GM23338 (cell line): ENCODE data around the gene KCNK5. TPM values are rescaled to one million over a fixed set of nuclear protein-coding genes. Genes with fewer than 3 reads are reported as not detected.

Experiments used
- ATAC-seq: fragments of 200-7000 bp; cut with Tn5 transposase; 3 replicates; pipeline ENCODE4 v1.9.1; 2020
- DNase-seq: peaks from one replicate; pipeline ENCODE4 v3.0.0-alpha.2; 2015; ENCODE audit warnings: low spot score
- H2AFZ ChIP-seq: fragments of 200-600 bp; sonication (generic); 2 replicates; pipeline ENCODE4 v1.8.0; 2016; ENCODE audit warnings: antibody characterized with exemption, mild to moderate bottlenecking, moderate library complexity
- H3F3A ChIP-seq: fragments of 200-600 bp; sonication (generic); replicated peaks from 2 replicates; pipeline ENCODE4 v1.8.0; 2017; ENCODE audit warnings: antibody characterized with exemption, mixed run types, low read depth
- H3K27ac ChIP-seq: fragments of 200-600 bp; sonication (generic); 2 replicates; pipeline ENCODE4 v1.6.1; 2016; ENCODE audit warnings: low read depth
- H3K27me3 ChIP-seq: fragments of 200-600 bp; sonication (generic); 2 replicates; pipeline ENCODE4 v1.8.0; 2016; ENCODE audit warnings: mild to moderate bottlenecking, mixed run types, moderate library complexity; ENCODE audit not compliant: insufficient read depth
- H3K36me3 ChIP-seq: fragments of 200-600 bp; sonication (generic); 2 replicates; pipeline ENCODE4 v1.8.0; 2016; ENCODE audit warnings: mild to moderate bottlenecking; ENCODE audit not compliant: insufficient read depth
- H3K4me1 ChIP-seq: fragments of 200-600 bp; sonication (generic); 2 replicates; pipeline ENCODE4 v1.8.0; 2016; ENCODE audit warnings: mild to moderate bottlenecking, moderate library complexity; ENCODE audit not compliant: insufficient read depth
- H3K4me2 ChIP-seq: fragments of 200-600 bp; sonication (generic); 2 replicates; pipeline ENCODE4 v1.7.1; 2017; ENCODE audit warnings: mixed run types
- H3K4me3 ChIP-seq: fragments of 200-600 bp; sonication (generic); 2 replicates; pipeline ENCODE4 v1.6.1; 2016; ENCODE audit warnings: mixed run types
- H3K79me2 ChIP-seq: fragments of 200-600 bp; sonication (generic); replicated peaks from 2 replicates; pipeline ENCODE4 v1.8.0; 2017; ENCODE audit warnings: mild to moderate bottlenecking; ENCODE audit not compliant: insufficient read depth
- H3K9me2 ChIP-seq: fragments of 200-600 bp; sonication (generic); 2 replicates; pipeline ENCODE4 v1.8.0; 2017; ENCODE audit not compliant: insufficient read depth
- H4K20me1 ChIP-seq: fragments of 200-600 bp; sonication (generic); replicated peaks from 2 replicates; pipeline ENCODE4 v1.8.0; 2017; ENCODE audit warnings: mild to moderate bottlenecking; ENCODE audit not compliant: insufficient read depth
- H3K27ac Mint-ChIP-seq: 2 replicates; pipeline ENCODE4 v1.8.0; 2020; ENCODE audit warnings: inconsistent platforms, mild to moderate bottlenecking, moderate library complexity, mixed read lengths
- H3K27me3 Mint-ChIP-seq: 3 replicates; pipeline ENCODE4 v1.8.0; 2022; ENCODE audit warnings: low read depth, mild to moderate bottlenecking, moderate library complexity, mixed read lengths, inconsistent platforms; ENCODE audit not compliant: insufficient read depth, poor library complexity
- H3K36me3 Mint-ChIP-seq: 3 replicates; pipeline ENCODE4 v1.8.0; 2021; ENCODE audit warnings: low read depth, mild to moderate bottlenecking, inconsistent platforms, moderate library complexity, mixed read lengths
- H3K4me1 Mint-ChIP-seq: 3 replicates; pipeline ENCODE4 v1.8.0; 2020; ENCODE audit warnings: mild to moderate bottlenecking, inconsistent platforms, mixed read lengths
- H3K4me3 Mint-ChIP-seq: 3 replicates; pipeline ENCODE4 v1.8.0; 2021; ENCODE audit warnings: moderate library complexity, mild to moderate bottlenecking, inconsistent platforms, mixed read lengths
- H3K9me3 Mint-ChIP-seq: 3 replicates; pipeline ENCODE4 v1.8.0; 2020; ENCODE audit warnings: moderate library complexity, mild to moderate bottlenecking, inconsistent platforms, mixed read lengths
- ETS1 ChIP-seq: IDR thresholded peaks from 2 replicates; pipeline ENCODE4 v1.6.1; 2016; ENCODE audit warnings: antibody characterized with exemption
- NANOG ChIP-seq: IDR thresholded peaks from 2 replicates; pipeline ENCODE4 v1.6.1; 2016; ENCODE audit warnings: antibody characterized with exemption, borderline replicate concordance
- POLR2AphosphoS5 ChIP-seq: IDR thresholded peaks from 2 replicates; pipeline ENCODE4 v1.6.1; 2016; ENCODE audit warnings: antibody characterized with exemption, low read depth
- REST ChIP-seq: IDR thresholded peaks from one replicate; pipeline ENCODE4 v1.6.1; 2018; ENCODE audit warnings: antibody characterized with exemption; ENCODE audit not compliant: unreplicated experiment
- ZNF331 ChIP-seq: fragments of 250-450 bp; sonication (Bioruptor Pico); IDR thresholded peaks from 2 replicates; pipeline ENCODE4 v1.5.0; 2020; ENCODE audit warnings: low read depth, mild to moderate bottlenecking, moderate library complexity
- ZNF462 ChIP-seq: fragments of 250-450 bp; sonication (Bioruptor Pico); IDR thresholded peaks from 2 replicates; pipeline ENCODE4 v1.5.0; 2020; ENCODE audit warnings: mild to moderate bottlenecking, moderate library complexity
- polyA plus RNA-seq: library from polyadenylated mRNA; unstranded; fragments of >200 nt; fragmentation: Nextera tagmentation; extraction: Ambion mirVana; gene quantifications from 2 replicates; pipeline ENCODE4 v1.2.1, GENCODE V29; 2016
- total RNA-seq: library from RNA; depleted of rRNA; stranded (reverse); fragments of >200 nt; shearing (Covaris generic); gene quantifications from 2 replicates; pipeline ENCODE4 v1.2.3, GENCODE V29; 2014

KCNK5 gene
- total and polyA plus RNA-seq, 2 experiments from 2014 or later = 9.5 to 57.4 TPM

DNA sequence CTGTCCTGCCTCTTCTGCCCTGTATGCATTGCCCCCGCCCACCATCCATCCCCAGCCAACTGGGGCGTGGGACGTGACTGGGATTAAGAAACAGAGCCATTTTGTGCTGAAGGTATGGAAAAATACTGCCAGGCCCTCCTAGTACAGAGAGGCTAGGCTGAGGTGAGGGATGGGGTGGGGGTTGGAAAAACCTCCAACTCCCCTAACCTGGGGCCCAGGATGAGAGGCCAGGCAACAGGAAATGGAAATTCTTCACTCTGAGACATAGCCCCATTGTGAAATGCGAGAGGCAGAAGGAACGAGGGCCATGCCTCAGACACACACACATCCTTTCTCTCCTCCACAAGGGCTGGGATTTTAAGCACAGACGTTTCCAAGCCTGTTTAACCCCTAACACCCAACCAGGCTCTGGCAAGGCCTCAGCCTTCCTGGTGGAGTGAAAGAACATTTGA is 19.9 kb downstream of the KCNK5 start:
- Mint-ChIP-seq H3K27ac (peak overlapping the region; percentile 64; the same call in 1 of the 2 replicates), H3K4me1 (peaks cover 78% of the 10 kb centered on the region), H3K9me3 (no peaks in the 10 kb centered on the region), H3K36me3 (peaks cover 19% of the 10 kb centered on the region), H3K27me3 (peaks cover 6% of the 10 kb centered on the region), H3K4me3 (peak overlapping the region; percentile 31; the same call in 1 of the 3 replicates)
- ATAC-seq = peak; percentile 4; the same call in 1 of the 3 replicates
- peaks cover 43% of the 10 kb centered on the region for H4K20me1 ChIP-seq
- no peaks in the 10 kb centered on the region for H3K36me3 ChIP-seq
- H3K27me3 ChIP-seq = no peaks in the 10 kb centered on the region
- TF ChIP-seq ZNF462 (CRISPR knock-in tag) (no peak), ETS1 (0 out of 2 replicates have a peak, but pooled peaks have one; percentile 27)
- peak overlapping the region; percentile 87 for H3K27ac ChIP-seq
- H3K4me3 ChIP-seq = peak overlapping the region; percentile 12; the same call in 1 of the 2 replicates
- H3K79me2 ChIP-seq = peaks cover 99% of the 10 kb centered on the region
- DNase-seq = peak; percentile 59
- H3K4me1 ChIP-seq = peaks cover 67% of the 10 kb centered on the region
- H3F3A ChIP-seq = peaks cover 19% of the 10 kb centered on the region; the same call in 1 of the 2 replicates
- peak overlapping the region; percentile 54 for H3K4me2 ChIP-seq
- H3K9me2 ChIP-seq = no peaks in the 10 kb centered on the region
- no peak overlapping the region for H2AFZ ChIP-seq

DNA sequence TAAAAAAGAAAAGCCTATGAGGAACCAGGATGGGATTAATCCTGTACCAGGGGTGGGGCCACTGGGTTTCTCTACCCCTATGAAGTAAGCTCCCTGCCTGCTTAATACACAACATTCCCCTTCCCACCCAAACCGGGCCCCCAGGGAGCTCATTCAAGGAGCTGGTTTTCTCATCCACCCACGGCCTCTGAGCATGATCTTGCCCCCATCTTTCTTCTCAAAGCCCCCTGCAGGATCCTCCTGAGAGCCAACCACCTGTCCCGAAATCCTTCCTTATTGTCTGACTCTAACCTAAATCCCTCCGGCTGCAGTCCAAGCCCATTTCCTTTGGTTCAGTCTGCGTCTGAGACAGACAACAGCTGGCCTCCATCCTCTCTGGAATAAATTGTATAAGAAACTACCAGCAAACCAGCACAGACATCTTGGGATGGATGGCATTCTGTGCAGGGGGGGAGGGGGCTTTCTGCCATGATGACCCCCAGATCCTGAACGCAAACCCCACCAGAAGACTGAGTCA is 21.0 kb downstream of the KCNK5 start:
- ATAC-seq (no peak), DNase-seq (no peak)
- Histone ChIP-seq H3K9me2 (no peaks in the 10 kb centered on the region), H3K36me3 (no peaks in the 10 kb centered on the region), H3K27ac (peak overlapping the region; percentile 69; the same call in 1 of the 2 replicates), H3K4me1 (peaks cover 78% of the 10 kb centered on the region), H3F3A (peaks cover 19% of the 10 kb centered on the region; the same call in 1 of the 2 replicates), H3K79me2 (peaks cover 99% of the 10 kb centered on the region), H2AFZ (no peak overlapping the region), H3K4me3 (no peak overlapping the region), H3K27me3 (no peaks in the 10 kb centered on the region), H3K4me2 (peak overlapping the region; percentile 54), H4K20me1 (peaks cover 41% of the 10 kb centered on the region)
- Mint-ChIP-seq H3K4me1 (peaks cover 86% of the 10 kb centered on the region), H3K27ac (peak overlapping the region; percentile 74), H3K36me3 (peaks cover 10% of the 10 kb centered on the region), H3K9me3 (no peaks in the 10 kb centered on the region), H3K27me3 (peaks cover 10% of the 10 kb centered on the region), H3K4me3 (peak overlapping the region; percentile 23; the same call in 2 of the 3 replicates)
- TF ChIP-seq ETS1 = no peak
- TF ChIP-seq NANOG = no peak
- no peak for TF ChIP-seq POLR2AphosphoS5
- TF ChIP-seq REST = no peak
- no peak for TF ChIP-seq ZNF331 (CRISPR knock-in tag)
